ENCODE measurements around the gene AGPAT2.
A peak's percentile ranks its signal among the peaks of the same experiment; 100 is the strongest.

AGPAT2 gene

DNA sequence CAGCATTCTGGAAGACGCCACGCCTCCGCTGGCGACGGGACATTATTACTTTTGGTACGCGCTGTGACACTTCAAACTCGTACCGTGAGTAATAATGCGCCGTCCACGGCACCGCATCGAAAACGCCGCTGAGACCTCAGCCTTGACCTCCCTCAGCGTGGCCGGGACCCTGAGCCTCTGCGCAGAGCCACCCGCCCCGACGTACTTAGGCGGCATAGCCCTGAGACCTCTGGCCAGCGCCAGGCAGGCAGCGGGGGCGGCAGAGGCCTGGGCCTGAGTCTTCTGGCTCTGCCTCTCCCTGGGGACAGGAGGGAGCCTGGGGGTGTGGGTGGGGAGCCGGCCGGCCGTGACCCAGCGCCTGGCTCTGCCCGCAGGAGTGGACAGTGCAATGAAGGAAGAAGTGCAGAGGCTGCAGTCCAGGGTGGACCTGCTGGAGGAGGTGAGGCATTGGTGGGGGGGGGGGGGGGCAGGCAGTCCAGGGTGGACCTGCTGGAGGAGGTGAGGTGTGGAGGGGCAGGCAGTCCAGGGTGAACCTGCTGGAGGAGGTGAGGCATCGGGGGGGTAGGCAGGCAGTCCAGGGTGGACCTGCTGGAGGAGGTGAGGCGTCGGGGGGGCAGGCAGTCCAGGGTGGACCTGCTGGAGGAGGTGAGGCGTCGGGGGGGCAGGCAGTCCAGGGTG lies 16.5 kb downstream of the AGPAT2 start:
- peak overlapping the region in 1 of 5 donors; percentile 7 for H3K9ac ChIP-seq (ENCODE audit: low read length in 5 of 5)
- peaks cover 0 to 61% (median 35%) of the 10 kb centered on the region in 5 donors for H3K36me3 ChIP-seq (ENCODE audit: control insufficient read depth in 5 of 5, insufficient read depth in 5 of 5, low read length in 5 of 5)
- H3K27me3 ChIP-seq (ENCODE audit: control insufficient read depth in 5 of 5, insufficient read depth in 4 of 5, low read length in 5 of 5) = no peaks in the 10 kb centered on the region
- no peaks in the 10 kb centered on the region for H3K9me3 ChIP-seq (ENCODE audit: control insufficient read depth in 5 of 5, low read length in 5 of 5)
- peak overlapping the region; percentile 16 for H3K27ac ChIP-seq (ENCODE audit: low read depth, low read length)
- peaks cover 0 to 61% (median 23%) of the 10 kb centered on the region in 5 donors for H3K4me1 ChIP-seq (ENCODE audit: control insufficient read depth in 5 of 5, insufficient read depth in 5 of 5, low read length in 5 of 5)
- H3K4me3 ChIP-seq (ENCODE audit: low read depth in 1 of 5, low read length in 5 of 5) = peak overlapping the region in 3 of 5 donors; percentile 68 to 79 (median 71)

DNA sequence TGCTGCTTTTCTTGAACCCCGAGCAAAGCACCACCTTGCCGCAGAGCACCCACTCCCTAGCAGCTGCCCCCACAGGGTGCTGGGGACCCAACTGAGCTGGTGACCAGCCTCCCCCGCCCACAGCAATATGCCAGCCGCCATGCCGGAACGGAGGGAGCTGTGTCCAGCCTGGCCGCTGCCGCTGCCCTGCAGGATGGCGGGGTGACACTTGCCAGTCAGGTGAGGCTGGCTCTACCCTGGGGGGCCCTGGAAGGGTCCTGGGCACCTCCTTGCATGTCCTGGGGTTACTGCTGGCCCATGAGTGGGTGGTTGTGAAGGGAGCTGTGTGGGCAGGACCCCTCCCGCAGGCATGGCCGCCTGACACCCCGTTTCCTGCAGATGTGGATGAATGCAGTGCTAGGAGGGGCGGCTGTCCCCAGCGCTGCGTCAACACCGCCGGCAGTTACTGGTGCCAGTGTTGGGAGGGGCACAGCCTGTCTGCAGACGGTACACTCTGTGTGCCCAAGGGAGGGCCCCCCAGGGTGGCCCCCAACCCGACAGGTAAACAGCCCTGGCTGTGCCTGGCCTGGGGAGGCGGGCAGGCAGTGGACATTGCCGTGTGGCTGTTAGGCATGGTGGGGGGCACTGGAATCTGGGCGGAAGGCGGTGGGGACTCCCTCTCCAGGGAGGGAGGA lies 17.3 kb downstream of the AGPAT2 start:
- Histone ChIP-seq H3K4me1 (ENCODE audit: control insufficient read depth in 5 of 5, insufficient read depth in 5 of 5, low read length in 5 of 5) (peaks cover 0 to 64% (median 28%) of the 10 kb centered on the region in 5 donors), H3K4me3 (ENCODE audit: low read depth in 1 of 5, low read length in 5 of 5) (peak overlapping the region in 3 of 5 donors; percentile 68 to 79 (median 71)), H3K27ac (ENCODE audit: low read depth, low read length) (peak overlapping the region; percentile 16), H3K9me3 (ENCODE audit: control insufficient read depth in 5 of 5, low read length in 5 of 5) (no peaks in the 10 kb centered on the region), H3K9ac (ENCODE audit: low read length in 5 of 5) (peak overlapping the region in 1 of 5 donors; percentile 7), H3K27me3 (ENCODE audit: control insufficient read depth in 5 of 5, insufficient read depth in 4 of 5, low read length in 5 of 5) (no peaks in the 10 kb centered on the region), H3K36me3 (ENCODE audit: control insufficient read depth in 5 of 5, insufficient read depth in 5 of 5, low read length in 5 of 5) (peaks cover 0 to 58% (median 30%) of the 10 kb centered on the region in 5 donors)

GRCh38 chr9:136668983-136669790 lies 18.1 kb downstream of the AGPAT2 start:
- Histone ChIP-seq H3K9ac (ENCODE audit: low read length in 5 of 5) (peak overlapping the region in 1 of 5 donors; percentile 60), H3K36me3 (ENCODE audit: control insufficient read depth in 5 of 5, insufficient read depth in 5 of 5, low read length in 5 of 5) (peaks cover 0 to 56% (median 29%) of the 10 kb centered on the region in 5 donors), H3K27ac (ENCODE audit: low read depth, low read length) (peak overlapping the region; percentile 16), H3K9me3 (ENCODE audit: control insufficient read depth in 5 of 5, low read length in 5 of 5) (no peaks in the 10 kb centered on the region), H3K4me1 (ENCODE audit: control insufficient read depth in 5 of 5, insufficient read depth in 5 of 5, low read length in 5 of 5) (peaks cover 0 to 71% (median 34%) of the 10 kb centered on the region in 5 donors), H3K27me3 (ENCODE audit: control insufficient read depth in 5 of 5, insufficient read depth in 4 of 5, low read length in 5 of 5) (no peaks in the 10 kb centered on the region), H3K4me3 (ENCODE audit: low read depth in 1 of 5, low read length in 5 of 5) (peak overlapping the region in 4 of 5 donors; percentile 48 to 79 (median 70))

DNA sequence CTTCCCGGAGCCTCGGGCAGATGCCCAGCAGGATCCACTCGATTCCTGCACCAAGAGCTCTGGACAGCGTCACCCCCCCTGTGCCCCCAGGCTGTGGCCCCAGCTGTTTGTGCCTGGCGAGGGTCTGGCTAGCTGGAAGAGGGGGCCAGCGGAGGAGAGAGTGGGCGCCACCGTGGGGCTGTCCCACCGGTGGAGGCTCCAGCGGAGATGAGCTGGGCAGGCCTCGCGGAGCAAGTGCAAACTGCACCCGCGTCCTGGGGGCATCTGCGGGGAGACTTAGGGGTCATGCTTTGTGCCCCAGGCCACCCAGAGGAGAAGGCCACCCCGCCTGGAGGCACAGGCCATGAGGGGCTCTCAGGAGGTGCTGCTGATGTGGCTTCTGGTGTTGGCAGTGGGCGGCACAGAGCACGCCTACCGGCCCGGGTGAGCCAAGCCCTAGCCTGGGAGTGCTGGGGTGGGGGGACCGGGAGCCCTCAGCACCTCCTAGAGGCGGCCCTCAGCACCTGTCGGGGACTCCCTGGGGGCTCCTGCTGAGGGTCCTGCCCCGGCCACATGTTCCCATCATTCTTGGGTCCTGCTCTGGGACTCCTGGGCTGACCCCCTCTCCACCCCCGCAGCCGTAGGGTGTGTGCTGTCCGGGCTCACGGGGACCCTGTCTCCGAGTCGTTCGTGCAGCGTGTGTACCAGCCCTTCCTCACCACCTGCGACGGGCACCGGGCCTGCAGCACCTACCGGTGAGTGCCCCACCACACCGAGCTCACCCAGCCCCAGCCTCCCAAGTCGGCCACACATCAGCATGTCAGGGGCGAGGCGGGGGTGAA lies 19.1 kb downstream of the AGPAT2 start:
- Histone ChIP-seq H3K9me3 (ENCODE audit: control insufficient read depth in 5 of 5, low read length in 5 of 5) (no peaks in the 10 kb centered on the region), H3K9ac (ENCODE audit: low read length in 5 of 5) (peak overlapping the region in 1 of 5 donors; percentile 53), H3K36me3 (ENCODE audit: control insufficient read depth in 5 of 5, insufficient read depth in 5 of 5, low read length in 5 of 5) (peaks cover 0 to 47% (median 18%) of the 10 kb centered on the region in 5 donors), H3K4me3 (ENCODE audit: low read depth in 1 of 5, low read length in 5 of 5) (peak overlapping the region in 3 of 5 donors; percentile 68 to 79 (median 71)), H3K27ac (ENCODE audit: low read depth, low read length) (peak overlapping the region; percentile 46), H3K4me1 (ENCODE audit: control insufficient read depth in 5 of 5, insufficient read depth in 5 of 5, low read length in 5 of 5) (peaks cover 0 to 71% (median 35%) of the 10 kb centered on the region in 5 donors), H3K27me3 (ENCODE audit: control insufficient read depth in 5 of 5, insufficient read depth in 4 of 5, low read length in 5 of 5) (no peaks in the 10 kb centered on the region)

GRCh38 chr9:136667214-136667939 lies 19.9 kb downstream of the AGPAT2 start:
- H3K36me3 ChIP-seq (ENCODE audit: control insufficient read depth in 5 of 5, insufficient read depth in 5 of 5, low read length in 5 of 5) = peaks cover 0 to 45% (median 12%) of the 10 kb centered on the region in 5 donors
- peak overlapping the region; percentile 46 for H3K27ac ChIP-seq (ENCODE audit: low read depth, low read length)
- H3K4me3 ChIP-seq (ENCODE audit: low read depth in 1 of 5, low read length in 5 of 5) = peak overlapping the region in 4 of 5 donors; percentile 16 to 79 (median 70)
- H3K9me3 ChIP-seq (ENCODE audit: control insufficient read depth in 5 of 5, low read length in 5 of 5) = no peaks in the 10 kb centered on the region
- H3K27me3 ChIP-seq (ENCODE audit: control insufficient read depth in 5 of 5, insufficient read depth in 4 of 5, low read length in 5 of 5) = peaks cover 0 to 2% (median 0%) of the 10 kb centered on the region in 5 donors
- peaks cover 0 to 68% (median 37%) of the 10 kb centered on the region in 5 donors for H3K4me1 ChIP-seq (ENCODE audit: control insufficient read depth in 5 of 5, insufficient read depth in 5 of 5, low read length in 5 of 5)
- peak overlapping the region in 2 of 5 donors; percentile 52 to 61 for H3K9ac ChIP-seq (ENCODE audit: low read length in 5 of 5)

GRCh38 chr9:136666372-136667213 lies 20.7 kb downstream of the AGPAT2 start:
- Histone ChIP-seq H3K36me3 (ENCODE audit: control insufficient read depth in 5 of 5, insufficient read depth in 5 of 5, low read length in 5 of 5) (peaks cover 0 to 41% (median 9%) of the 10 kb centered on the region in 5 donors), H3K27me3 (ENCODE audit: control insufficient read depth in 5 of 5, insufficient read depth in 4 of 5, low read length in 5 of 5) (peaks cover 0 to 5% (median 0%) of the 10 kb centered on the region in 5 donors), H3K4me3 (ENCODE audit: low read depth in 1 of 5, low read length in 5 of 5) (peak overlapping the region; percentile 24 to 79 (median 68)), H3K9ac (ENCODE audit: low read length in 5 of 5) (peak overlapping the region in 2 of 5 donors; percentile 52 to 61), H3K9me3 (ENCODE audit: control insufficient read depth in 5 of 5, low read length in 5 of 5) (no peaks in the 10 kb centered on the region), H3K27ac (ENCODE audit: low read depth, low read length) (peak overlapping the region; percentile 46), H3K4me1 (ENCODE audit: control insufficient read depth in 5 of 5, insufficient read depth in 5 of 5, low read length in 5 of 5) (peaks cover 0 to 66% (median 37%) of the 10 kb centered on the region in 5 donors)

DNA sequence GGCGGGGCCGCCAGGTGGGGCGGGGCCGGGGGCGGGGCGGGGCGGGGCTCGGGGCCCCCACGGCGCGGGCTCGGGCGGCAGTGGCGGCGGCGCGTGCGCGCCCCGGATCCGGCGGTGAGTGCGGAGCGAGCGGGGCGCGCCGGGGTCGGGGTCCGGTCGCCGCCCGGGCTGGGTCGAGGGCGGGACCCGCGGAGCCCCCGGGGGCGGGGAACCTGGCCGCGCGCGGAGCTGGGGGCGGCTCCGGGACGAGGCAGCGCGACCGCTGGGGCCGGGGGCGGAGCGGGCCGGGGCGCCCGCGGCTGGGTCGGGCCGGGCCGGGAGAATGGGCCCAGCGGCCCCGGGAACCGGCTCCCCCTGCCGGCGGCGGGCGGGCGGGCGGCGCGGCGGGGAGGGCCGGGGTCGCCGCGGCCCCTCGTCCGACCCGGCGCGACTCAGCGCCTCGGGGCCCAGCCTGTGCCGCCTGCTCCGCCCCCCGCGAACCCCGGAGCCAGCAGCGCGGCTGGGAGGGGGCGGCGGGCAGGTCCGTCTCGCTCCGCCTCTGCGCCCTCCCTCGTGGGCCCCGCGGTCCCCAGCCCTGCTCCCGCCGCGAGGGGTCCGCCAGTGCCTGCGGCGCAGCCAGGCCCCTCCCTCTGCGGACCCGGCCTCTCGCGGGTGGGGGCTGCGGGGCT lies 21.4 kb downstream of the AGPAT2 start:
- H3K9me3 ChIP-seq (ENCODE audit: control insufficient read depth in 5 of 5, low read length in 5 of 5) = no peaks in the 10 kb centered on the region
- peaks cover 0 to 65% (median 37%) of the 10 kb centered on the region in 5 donors for H3K4me1 ChIP-seq (ENCODE audit: control insufficient read depth in 5 of 5, insufficient read depth in 5 of 5, low read length in 5 of 5)
- peaks cover 0 to 5% (median 0%) of the 10 kb centered on the region in 5 donors for H3K27me3 ChIP-seq (ENCODE audit: control insufficient read depth in 5 of 5, insufficient read depth in 4 of 5, low read length in 5 of 5)
- no peak overlapping the region for H3K9ac ChIP-seq (ENCODE audit: low read length in 5 of 5)
- H3K27ac ChIP-seq (ENCODE audit: low read depth, low read length) = no peak overlapping the region
- peak overlapping the region in 4 of 5 donors; percentile 24 to 92 (median 70) for H3K4me3 ChIP-seq (ENCODE audit: low read depth in 1 of 5, low read length in 5 of 5)
- peaks cover 0 to 41% (median 9%) of the 10 kb centered on the region in 5 donors for H3K36me3 ChIP-seq (ENCODE audit: control insufficient read depth in 5 of 5, insufficient read depth in 5 of 5, low read length in 5 of 5)

Data from subcutaneous abdominal adipose tissue (tissue), 5 donors.